ENCODE data around the gene FHIT.
"Not testable (repeated sequence)": the region's sequence is repeated elsewhere in the genome, so short reads cannot be mapped to it uniquely, and the experiment has no call there.

FHIT gene

DNA sequence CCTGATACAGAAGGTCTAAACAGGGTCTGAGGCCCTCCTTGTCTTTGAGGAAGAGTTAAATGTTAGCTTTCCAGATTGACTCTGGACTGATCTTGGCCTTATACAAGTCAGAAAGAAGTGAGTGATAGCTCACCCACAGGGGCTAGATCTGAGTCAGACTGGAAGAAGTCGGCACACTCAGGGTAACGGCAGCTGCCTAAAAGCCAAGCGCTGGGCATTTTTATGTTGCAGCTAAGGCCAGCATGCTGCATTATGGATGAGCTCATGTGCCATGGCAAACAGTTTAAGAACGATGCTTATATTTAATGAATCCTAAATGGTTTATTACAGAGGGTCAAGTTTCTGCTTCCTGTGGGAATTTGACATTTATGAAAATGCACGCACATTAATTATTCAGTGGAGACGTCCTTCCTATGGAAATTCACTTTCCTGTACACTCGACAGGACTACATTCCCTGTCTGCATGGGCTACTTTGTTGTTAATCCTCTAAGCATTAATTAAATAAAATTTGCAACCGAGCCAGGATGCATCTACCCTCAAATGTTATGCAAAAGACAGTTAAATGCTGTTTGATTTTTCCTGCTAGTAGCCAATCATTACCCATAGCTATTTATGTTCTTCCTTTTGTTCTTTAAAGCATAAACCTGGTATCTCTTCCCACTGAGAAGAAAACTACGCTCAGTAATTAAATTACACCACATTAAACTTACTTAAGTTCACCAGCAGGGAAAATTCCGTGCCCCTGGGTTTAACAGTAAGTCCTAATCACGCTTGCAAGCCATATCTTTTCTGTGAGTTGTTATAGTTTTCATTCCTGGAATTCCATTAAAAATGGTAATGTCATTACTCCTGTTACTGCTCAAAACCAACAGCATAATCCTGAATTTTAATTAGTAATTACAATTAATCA is 1438.8 kb downstream of the FHIT start:
- no peak overlapping the region for H3K9ac ChIP-seq (ENCODE audit: low read length in 5 of 5)
- H3K9me3 ChIP-seq (ENCODE audit: control insufficient read depth in 5 of 5, low read length in 5 of 5), result no peaks in the 10 kb centered on the region
- no peaks in the 10 kb centered on the region for H3K27me3 ChIP-seq (ENCODE audit: control insufficient read depth in 5 of 5, insufficient read depth in 4 of 5, low read length in 5 of 5)
- H3K27ac ChIP-seq (ENCODE audit: low read depth, low read length), result no peak overlapping the region
- H3K36me3 ChIP-seq (ENCODE audit: control insufficient read depth in 5 of 5, insufficient read depth in 5 of 5, low read length in 5 of 5), result no peaks in the 10 kb centered on the region
- H3K4me3 ChIP-seq (ENCODE audit: low read depth in 1 of 5, low read length in 5 of 5), result no peak overlapping the region
- H3K4me1 ChIP-seq (ENCODE audit: control insufficient read depth in 5 of 5, insufficient read depth in 5 of 5, low read length in 5 of 5), result peaks cover 0 to 6% (median 0%) of the 10 kb centered on the region in 5 donors

DNA sequence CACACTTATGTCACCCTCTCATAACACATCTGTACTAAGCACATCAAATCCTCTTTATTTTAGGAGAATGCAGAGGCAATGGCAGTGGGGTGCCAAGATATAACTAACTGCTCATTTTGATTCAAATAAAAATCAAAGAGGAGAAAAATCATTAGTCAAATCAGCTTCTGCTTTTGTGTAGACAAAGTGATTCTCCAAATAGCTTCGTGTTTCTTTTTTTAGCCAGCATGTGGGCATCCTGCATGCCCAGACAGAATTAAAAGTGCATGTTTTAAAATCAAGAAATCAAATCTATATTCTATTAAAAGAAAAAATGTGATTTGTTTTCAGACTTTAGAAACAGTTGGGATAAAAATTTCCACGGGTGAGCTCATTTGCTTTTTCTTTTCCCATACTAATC is 1440.1 kb downstream of the FHIT start:
- H3K9ac ChIP-seq (ENCODE audit: low read length in 5 of 5), result no peak overlapping the region
- peaks cover 0 to 5% (median 0%) of the 10 kb centered on the region in 5 donors for H3K4me1 ChIP-seq (ENCODE audit: control insufficient read depth in 5 of 5, insufficient read depth in 5 of 5, low read length in 5 of 5)
- H3K36me3 ChIP-seq (ENCODE audit: control insufficient read depth in 5 of 5, insufficient read depth in 5 of 5, low read length in 5 of 5), result no peaks in the 10 kb centered on the region
- no peaks in the 10 kb centered on the region for H3K9me3 ChIP-seq (ENCODE audit: control insufficient read depth in 5 of 5, low read length in 5 of 5)
- H3K4me3 ChIP-seq (ENCODE audit: low read depth in 1 of 5, low read length in 5 of 5), result no peak overlapping the region
- no peak overlapping the region for H3K27ac ChIP-seq (ENCODE audit: low read depth, low read length)
- no peaks in the 10 kb centered on the region for H3K27me3 ChIP-seq (ENCODE audit: control insufficient read depth in 5 of 5, insufficient read depth in 4 of 5, low read length in 5 of 5)

DNA sequence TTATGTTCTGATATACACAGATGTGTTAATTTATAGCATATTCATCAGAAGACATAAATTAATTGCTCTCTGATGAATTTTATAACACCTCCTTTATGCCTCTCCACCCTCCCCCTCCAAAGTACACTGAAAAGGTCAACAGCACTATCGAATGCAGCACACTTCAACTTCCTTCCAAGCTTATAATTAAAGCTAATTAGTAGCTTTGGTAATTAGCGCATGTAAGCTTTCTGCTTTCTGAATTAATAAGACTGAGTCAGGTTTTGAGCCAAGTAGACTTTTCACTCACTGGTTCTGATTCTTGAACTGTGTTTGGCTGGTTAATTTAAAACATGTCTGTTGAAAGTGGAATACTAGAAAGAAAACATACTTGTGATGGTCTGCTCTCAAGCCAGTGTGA is 1440.6 kb downstream of the FHIT start:
- H3K9ac ChIP-seq (ENCODE audit: low read length in 5 of 5), result no peak overlapping the region
- H3K4me1 ChIP-seq (ENCODE audit: control insufficient read depth in 5 of 5, insufficient read depth in 5 of 5, low read length in 5 of 5), result peaks cover 0 to 5% (median 0%) of the 10 kb centered on the region in 5 donors
- H3K9me3 ChIP-seq (ENCODE audit: control insufficient read depth in 5 of 5, low read length in 5 of 5), result no peaks in the 10 kb centered on the region
- no peaks in the 10 kb centered on the region for H3K27me3 ChIP-seq (ENCODE audit: control insufficient read depth in 5 of 5, insufficient read depth in 4 of 5, low read length in 5 of 5)
- no peak overlapping the region for H3K4me3 ChIP-seq (ENCODE audit: low read depth in 1 of 5, low read length in 5 of 5)
- H3K27ac ChIP-seq (ENCODE audit: low read depth, low read length), result no peak overlapping the region
- no peaks in the 10 kb centered on the region for H3K36me3 ChIP-seq (ENCODE audit: control insufficient read depth in 5 of 5, insufficient read depth in 5 of 5, low read length in 5 of 5)

DNA sequence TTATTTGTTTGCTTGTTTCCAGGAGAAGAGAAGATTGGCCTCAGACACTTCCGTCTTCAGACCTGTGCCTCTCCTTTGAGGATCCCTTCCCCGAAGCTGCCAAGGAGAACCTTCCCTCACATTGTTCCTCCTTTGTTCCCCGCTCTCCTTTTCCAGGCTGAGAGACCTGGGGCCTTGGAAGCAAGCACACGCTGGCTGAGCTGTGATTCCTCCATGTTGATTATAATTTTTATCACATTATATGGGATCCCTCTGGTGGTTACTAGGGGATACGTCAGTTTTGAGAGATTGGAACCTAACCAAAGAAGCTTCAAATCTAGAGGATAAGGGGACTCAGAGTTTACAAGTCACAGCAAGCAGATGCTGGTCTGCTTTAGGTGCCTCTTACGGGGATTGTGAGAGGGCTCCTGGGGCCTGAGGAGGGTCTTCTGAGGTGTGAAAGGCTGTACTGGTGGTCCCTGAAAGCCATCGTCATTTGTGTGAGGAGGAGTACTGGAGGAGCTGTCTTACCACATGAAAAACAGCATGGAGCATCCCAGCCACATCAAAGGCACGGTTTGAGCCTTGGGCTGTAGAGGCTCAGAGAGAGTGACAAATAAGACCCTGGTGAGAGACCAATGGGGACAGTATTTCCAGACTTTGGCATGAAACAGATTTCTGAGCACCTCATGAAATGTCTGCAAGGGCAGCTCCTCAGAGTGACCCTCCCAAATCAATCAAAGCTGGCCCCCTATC is 1441.4 kb downstream of the FHIT start:
- Histone ChIP-seq H3K27ac (ENCODE audit: low read depth, low read length) (no peak overlapping the region), H3K9ac (ENCODE audit: low read length in 5 of 5) (peak overlapping the region in 1 of 5 donors; percentile 15), H3K4me1 (ENCODE audit: control insufficient read depth in 5 of 5, insufficient read depth in 5 of 5, low read length in 5 of 5) (peaks cover 0 to 5% (median 0%) of the 10 kb centered on the region in 5 donors), H3K4me3 (ENCODE audit: low read depth in 1 of 5, low read length in 5 of 5) (no peak overlapping the region), H3K36me3 (ENCODE audit: control insufficient read depth in 5 of 5, insufficient read depth in 5 of 5, low read length in 5 of 5) (no peaks in the 10 kb centered on the region), H3K9me3 (ENCODE audit: control insufficient read depth in 5 of 5, low read length in 5 of 5) (no peaks in the 10 kb centered on the region), H3K27me3 (ENCODE audit: control insufficient read depth in 5 of 5, insufficient read depth in 4 of 5, low read length in 5 of 5) (no peaks in the 10 kb centered on the region)

- Histone ChIP-seq H3K27ac (ENCODE audit: low read depth, low read length) (no peak overlapping the region), H3K36me3 (ENCODE audit: control insufficient read depth in 5 of 5, insufficient read depth in 5 of 5, low read length in 5 of 5) (no peaks in the 10 kb centered on the region), H3K4me1 (ENCODE audit: control insufficient read depth in 5 of 5, insufficient read depth in 5 of 5, low read length in 5 of 5) (peaks cover 0 to 5% (median 0%) of the 10 kb centered on the region in 5 donors), H3K4me3 (ENCODE audit: low read depth in 1 of 5, low read length in 5 of 5) (no peak overlapping the region), H3K9me3 (ENCODE audit: control insufficient read depth in 5 of 5, low read length in 5 of 5) (no peaks in the 10 kb centered on the region), H3K9ac (ENCODE audit: low read length in 5 of 5) (no peak overlapping the region), H3K27me3 (ENCODE audit: control insufficient read depth in 5 of 5, insufficient read depth in 4 of 5, low read length in 5 of 5) (no peaks in the 10 kb centered on the region)
Measured at GRCh38 chr3:59809016-59809415, 1442.2 kb downstream of the FHIT start.

- H3K27ac ChIP-seq (ENCODE audit: low read depth, low read length), result no peak overlapping the region
- no peaks in the 10 kb centered on the region for H3K27me3 ChIP-seq (ENCODE audit: control insufficient read depth in 5 of 5, insufficient read depth in 4 of 5, low read length in 5 of 5)
- no peak overlapping the region for H3K9ac ChIP-seq (ENCODE audit: low read length in 5 of 5)
- no peaks in the 10 kb centered on the region for H3K9me3 ChIP-seq (ENCODE audit: control insufficient read depth in 5 of 5, low read length in 5 of 5)
- no peaks in the 10 kb centered on the region for H3K36me3 ChIP-seq (ENCODE audit: control insufficient read depth in 5 of 5, insufficient read depth in 5 of 5, low read length in 5 of 5)
- H3K4me1 ChIP-seq (ENCODE audit: control insufficient read depth in 5 of 5, insufficient read depth in 5 of 5, low read length in 5 of 5), result peaks cover 0 to 5% (median 0%) of the 10 kb centered on the region in 5 donors
- H3K4me3 ChIP-seq (ENCODE audit: low read depth in 1 of 5, low read length in 5 of 5), result no peak overlapping the region
Measured at GRCh38 chr3:59808446-59808845, 1442.8 kb downstream of the FHIT start.

GRCh38 chr3:59803268-59803667 is 1448.0 kb downstream of the FHIT start:
- H3K27ac ChIP-seq (ENCODE audit: low read depth, low read length), result no peak overlapping the region
- no peaks in the 10 kb centered on the region for H3K4me1 ChIP-seq (ENCODE audit: control insufficient read depth in 5 of 5, insufficient read depth in 5 of 5, low read length in 5 of 5)
- H3K9ac ChIP-seq (ENCODE audit: low read length in 5 of 5), result no peak overlapping the region
- H3K27me3 ChIP-seq (ENCODE audit: control insufficient read depth in 5 of 5, insufficient read depth in 4 of 5, low read length in 5 of 5), result no peaks in the 10 kb centered on the region
- H3K9me3 ChIP-seq (ENCODE audit: control insufficient read depth in 5 of 5, low read length in 5 of 5), result no peaks in the 10 kb centered on the region
- H3K4me3 ChIP-seq (ENCODE audit: low read depth in 1 of 5, low read length in 5 of 5), result no peak overlapping the region
- H3K36me3 ChIP-seq (ENCODE audit: control insufficient read depth in 5 of 5, insufficient read depth in 5 of 5, low read length in 5 of 5), result no peaks in the 10 kb centered on the region

GRCh38 chr3:59802453-59802852 is 1448.8 kb downstream of the FHIT start:
- H3K27ac ChIP-seq (ENCODE audit: low read depth, low read length); H3K9ac ChIP-seq (ENCODE audit: low read length in 5 of 5); H3K4me3 ChIP-seq (ENCODE audit: low read depth in 1 of 5, low read length in 5 of 5); H3K9me3 ChIP-seq (ENCODE audit: control insufficient read depth in 5 of 5, low read length in 5 of 5); H3K4me1 ChIP-seq (ENCODE audit: control insufficient read depth in 5 of 5, insufficient read depth in 5 of 5, low read length in 5 of 5); H3K27me3 ChIP-seq (ENCODE audit: control insufficient read depth in 5 of 5, insufficient read depth in 4 of 5, low read length in 5 of 5); H3K36me3 ChIP-seq (ENCODE audit: control insufficient read depth in 5 of 5, insufficient read depth in 5 of 5, low read length in 5 of 5): not testable (repeated sequence)

DNA sequence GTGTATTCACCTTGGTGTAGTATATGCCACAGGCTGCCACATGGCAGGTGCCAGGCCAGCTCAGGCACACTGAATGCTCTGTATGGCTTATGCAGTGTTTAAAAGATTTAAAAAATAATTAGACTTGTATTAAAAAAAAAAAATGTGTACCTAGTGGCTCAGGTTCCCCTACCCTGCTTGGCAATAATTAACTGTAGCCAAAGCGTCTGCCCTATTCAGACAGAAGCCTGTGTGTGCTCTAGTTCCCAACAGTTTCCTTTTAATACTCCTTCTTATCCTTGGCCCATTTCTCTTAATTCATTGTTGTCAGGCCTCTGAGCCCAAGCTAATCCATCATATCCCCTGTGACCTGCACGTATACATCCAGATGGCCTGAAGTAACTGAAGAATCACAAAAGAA is 1449.2 kb downstream of the FHIT start:
- H3K27ac ChIP-seq (ENCODE audit: low read depth, low read length), result no peak overlapping the region
- no peaks in the 10 kb centered on the region for H3K9me3 ChIP-seq (ENCODE audit: control insufficient read depth in 5 of 5, low read length in 5 of 5)
- no peaks in the 10 kb centered on the region for H3K27me3 ChIP-seq (ENCODE audit: control insufficient read depth in 5 of 5, insufficient read depth in 4 of 5, low read length in 5 of 5)
- H3K9ac ChIP-seq (ENCODE audit: low read length in 5 of 5), result no peak overlapping the region
- H3K36me3 ChIP-seq (ENCODE audit: control insufficient read depth in 5 of 5, insufficient read depth in 5 of 5, low read length in 5 of 5), result no peaks in the 10 kb centered on the region
- H3K4me3 ChIP-seq (ENCODE audit: low read depth in 1 of 5, low read length in 5 of 5), result no peak overlapping the region
- no peaks in the 10 kb centered on the region for H3K4me1 ChIP-seq (ENCODE audit: control insufficient read depth in 5 of 5, insufficient read depth in 5 of 5, low read length in 5 of 5)

DNA sequence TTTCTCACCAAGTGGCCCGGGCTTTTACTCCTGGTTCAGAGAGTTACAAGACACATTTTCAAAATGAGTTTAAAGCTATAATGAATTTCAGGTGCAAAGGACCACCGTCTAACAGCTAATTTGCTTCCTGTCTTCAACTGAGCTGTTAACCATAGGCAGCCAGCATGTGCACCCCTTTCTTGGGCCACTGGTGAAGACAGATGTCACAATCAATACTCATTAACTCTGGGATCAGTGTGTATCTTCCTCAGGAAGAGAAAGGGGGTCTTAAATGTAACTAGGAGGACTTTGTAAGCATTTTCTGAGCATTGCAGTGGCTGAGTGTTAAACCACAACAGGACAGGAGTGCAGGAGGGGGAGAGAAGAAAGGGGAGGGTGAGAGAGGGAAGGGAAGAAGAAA is 1450.8 kb downstream of the FHIT start:
- Histone ChIP-seq H3K9me3 (ENCODE audit: control insufficient read depth in 5 of 5, low read length in 5 of 5) (no peaks in the 10 kb centered on the region), H3K4me3 (ENCODE audit: low read depth in 1 of 5, low read length in 5 of 5) (no peak overlapping the region), H3K9ac (ENCODE audit: low read length in 5 of 5) (no peak overlapping the region), H3K4me1 (ENCODE audit: control insufficient read depth in 5 of 5, insufficient read depth in 5 of 5, low read length in 5 of 5) (no peaks in the 10 kb centered on the region), H3K36me3 (ENCODE audit: control insufficient read depth in 5 of 5, insufficient read depth in 5 of 5, low read length in 5 of 5) (no peaks in the 10 kb centered on the region), H3K27me3 (ENCODE audit: control insufficient read depth in 5 of 5, insufficient read depth in 4 of 5, low read length in 5 of 5) (no peaks in the 10 kb centered on the region), H3K27ac (ENCODE audit: low read depth, low read length) (no peak overlapping the region)
